SK-N-SH treated with all-trans-retinoic acid at 6 μM for 48 hours (cell line): ENCODE results near the gene BLMH.

Source experiments
- ATAC-seq: fragments of 200-7000 bp; cut with Tn5 transposase; 3 replicates; pipeline ENCODE4 v1.9.1; 2020; ENCODE audit warnings: mild to moderate bottlenecking, moderate library complexity
- ARNTL ChIP-seq: fragments of 450-650 bp; formaldehyde crosslinking; IDR thresholded peaks from 2 replicates; pipeline ENCODE4 v1.5.0; 2020; ENCODE audit warnings: low read depth, mild to moderate bottlenecking, moderate library complexity, borderline replicate concordance
- BACH2 ChIP-seq: fragments of 250-450 bp; sonication (Bioruptor Pico); IDR thresholded peaks from 2 replicates; pipeline ENCODE4 v1.9.0; 2021; ENCODE audit warnings: mild to moderate bottlenecking, borderline replicate concordance
- CSDC2 ChIP-seq: fragments of 250-450 bp; sonication (Bioruptor Pico); IDR thresholded peaks from 2 replicates; pipeline ENCODE4 v1.5.0; 2020; ENCODE audit warnings: mild to moderate bottlenecking, moderate library complexity
- CSRNP3 ChIP-seq: fragments of 250-450 bp; sonication (Bioruptor Pico); IDR thresholded peaks from 2 replicates; pipeline ENCODE4 v1.5.1; 2021; ENCODE audit warnings: mild to moderate bottlenecking, moderate library complexity
- ESRRG ChIP-seq: fragments of 250-450 bp; sonication (Bioruptor Pico); IDR thresholded peaks from 2 replicates; pipeline ENCODE4 v1.6.1; 2021; ENCODE audit warnings: mild to moderate bottlenecking
- GLIS3 ChIP-seq: fragments of 250-450 bp; sonication (Bioruptor Pico); IDR thresholded peaks from 2 replicates; pipeline ENCODE4 v1.5.0; 2020; ENCODE audit warnings: mild to moderate bottlenecking, moderate library complexity
- ISL1 ChIP-seq: fragments of 250-450 bp; sonication (Bioruptor Pico); IDR thresholded peaks from 2 replicates; pipeline ENCODE4 v2.1.2; 2022; ENCODE audit warnings: mild to moderate bottlenecking, moderate library complexity
- PPARA ChIP-seq: fragments of 250-450 bp; sonication (Bioruptor Pico); IDR thresholded peaks from 2 replicates; pipeline ENCODE4 v1.5.0; 2020; ENCODE audit warnings: mild to moderate bottlenecking, borderline replicate concordance
- RARB ChIP-seq: fragments of 250-450 bp; sonication (Bioruptor Pico); IDR thresholded peaks from 2 replicates; pipeline ENCODE4 v1.8.0; 2021; ENCODE audit warnings: mild to moderate bottlenecking, moderate library complexity
- SNAI2 ChIP-seq: fragments of 250-450 bp; sonication (Bioruptor Pico); IDR thresholded peaks from 2 replicates; pipeline ENCODE4 v1.5.0; 2020; ENCODE audit warnings: mild to moderate bottlenecking, moderate library complexity
- TCF4 ChIP-seq: fragments of 250-450 bp; sonication (Bioruptor Pico); IDR thresholded peaks from 2 replicates; pipeline ENCODE4 v1.8.0; 2021; ENCODE audit warnings: mild to moderate bottlenecking, moderate library complexity, borderline replicate concordance
- TOX ChIP-seq: fragments of 250-450 bp; sonication (Bioruptor Pico); IDR thresholded peaks from 2 replicates; pipeline ENCODE4 v1.8.0; 2021; ENCODE audit warnings: mild to moderate bottlenecking, moderate library complexity, borderline replicate concordance
- TSHZ2 ChIP-seq: fragments of 250-450 bp; sonication (Bioruptor Pico); IDR thresholded peaks from 2 replicates; pipeline ENCODE4 v1.5.0; 2020; ENCODE audit warnings: mild to moderate bottlenecking, moderate library complexity
- ZC3H10 ChIP-seq: fragments of 250-450 bp; sonication (Bioruptor Pico); IDR thresholded peaks from 2 replicates; pipeline ENCODE4 v1.5.1; 2021; ENCODE audit warnings: mild to moderate bottlenecking, moderate library complexity
- ZFP3 ChIP-seq: fragments of 250-450 bp; sonication (Bioruptor Pico); IDR thresholded peaks from 2 replicates; pipeline ENCODE4 v1.5.0; 2020; ENCODE audit warnings: mild to moderate bottlenecking, moderate library complexity
- ZFP30 ChIP-seq: fragments of 450-650 bp; formaldehyde crosslinking; IDR thresholded peaks from 2 replicates; pipeline ENCODE4 v1.5.0; 2022; ENCODE audit warnings: mild to moderate bottlenecking, moderate library complexity
- ZNF565 ChIP-seq: fragments of 450-650 bp; formaldehyde crosslinking; conservative IDR thresholded peaks from 2 replicates; pipeline ENCODE4 v1.5.0; 2020; ENCODE audit warnings: low read depth, mild to moderate bottlenecking, moderate library complexity
- ZNF70 ChIP-seq: fragments of 450-650 bp; formaldehyde crosslinking; IDR thresholded peaks from 2 replicates; pipeline ENCODE4 v1.5.0; 2020; ENCODE audit warnings: mild to moderate bottlenecking, moderate library complexity
- ZNF8 ChIP-seq: fragments of 450-650 bp; formaldehyde crosslinking; IDR thresholded peaks from 2 replicates; pipeline ENCODE4 v1.5.0; 2020; ENCODE audit warnings: mild to moderate bottlenecking, moderate library complexity
- TF ChIP-seq, protein P1 (sequence below): fragments of 250-450 bp; sonication (Bioruptor Pico); IDR thresholded peaks from 2 replicates; pipeline ENCODE4 v1.8.0; 2020; ENCODE audit warnings: mild to moderate bottlenecking, moderate library complexity, borderline replicate concordance
- TF ChIP-seq, protein P2 (sequence below): fragments of 250-450 bp; sonication (Bioruptor Pico); IDR thresholded peaks from 2 replicates; pipeline ENCODE4 v1.8.0; 2021; ENCODE audit warnings: low read depth, mild to moderate bottlenecking, moderate library complexity, borderline replicate concordance

Gene BLMH

GRCh38 chr17:30238387-30239088 is 53.2 kb downstream of the BLMH start:
- TF ChIP-seq CSRNP3 (CRISPR knock-in tag) (no peak), PPARA (CRISPR knock-in tag) (no peak), ZC3H10 (CRISPR knock-in tag) (no peak), ARNTL (CRISPR knock-in tag) (no peak), ZFP3 (no peak), TSHZ2 (no peak), ESRRG (CRISPR knock-in tag) (no peak), ZFP30 (no peak), SNAI2 (CRISPR knock-in tag) (no peak), ZNF8 (no peak), ZNF70 (no peak), BACH2 (no peak), CSDC2 (CRISPR knock-in tag) (no peak), TOX (no peak)
- TF ChIP-seq, protein P1, sequence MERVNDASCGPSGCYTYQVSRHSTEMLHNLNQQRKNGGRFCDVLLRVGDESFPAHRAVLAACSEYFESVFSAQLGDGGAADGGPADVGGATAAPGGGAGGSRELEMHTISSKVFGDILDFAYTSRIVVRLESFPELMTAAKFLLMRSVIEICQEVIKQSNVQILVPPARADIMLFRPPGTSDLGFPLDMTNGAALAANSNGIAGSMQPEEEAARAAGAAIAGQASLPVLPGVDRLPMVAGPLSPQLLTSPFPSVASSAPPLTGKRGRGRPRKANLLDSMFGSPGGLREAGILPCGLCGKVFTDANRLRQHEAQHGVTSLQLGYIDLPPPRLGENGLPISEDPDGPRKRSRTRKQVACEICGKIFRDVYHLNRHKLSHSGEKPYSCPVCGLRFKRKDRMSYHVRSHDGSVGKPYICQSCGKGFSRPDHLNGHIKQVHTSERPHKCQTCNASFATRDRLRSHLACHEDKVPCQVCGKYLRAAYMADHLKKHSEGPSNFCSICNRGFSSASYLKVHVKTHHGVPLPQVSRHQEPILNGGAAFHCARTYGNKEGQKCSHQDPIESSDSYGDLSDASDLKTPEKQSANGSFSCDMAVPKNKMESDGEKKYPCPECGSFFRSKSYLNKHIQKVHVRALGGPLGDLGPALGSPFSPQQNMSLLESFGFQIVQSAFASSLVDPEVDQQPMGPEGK (CRISPR knock-in tag) = no peak
- TF ChIP-seq, protein P2, sequence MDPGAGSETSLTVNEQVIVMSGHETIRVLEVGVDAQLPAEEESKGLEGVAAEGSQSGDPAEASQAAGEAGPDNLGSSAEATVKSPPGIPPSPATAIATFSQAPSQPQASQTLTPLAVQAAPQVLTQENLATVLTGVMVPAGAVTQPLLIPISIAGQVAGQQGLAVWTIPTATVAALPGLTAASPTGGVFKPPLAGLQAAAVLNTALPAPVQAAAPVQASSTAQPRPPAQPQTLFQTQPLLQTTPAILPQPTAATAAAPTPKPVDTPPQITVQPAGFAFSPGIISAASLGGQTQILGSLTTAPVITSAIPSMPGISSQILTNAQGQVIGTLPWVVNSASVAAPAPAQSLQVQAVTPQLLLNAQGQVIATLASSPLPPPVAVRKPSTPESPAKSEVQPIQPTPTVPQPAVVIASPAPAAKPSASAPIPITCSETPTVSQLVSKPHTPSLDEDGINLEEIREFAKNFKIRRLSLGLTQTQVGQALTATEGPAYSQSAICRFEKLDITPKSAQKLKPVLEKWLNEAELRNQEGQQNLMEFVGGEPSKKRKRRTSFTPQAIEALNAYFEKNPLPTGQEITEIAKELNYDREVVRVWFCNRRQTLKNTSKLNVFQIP (CRISPR knock-in tag) = no peak
- ATAC-seq = no peak

DNA sequence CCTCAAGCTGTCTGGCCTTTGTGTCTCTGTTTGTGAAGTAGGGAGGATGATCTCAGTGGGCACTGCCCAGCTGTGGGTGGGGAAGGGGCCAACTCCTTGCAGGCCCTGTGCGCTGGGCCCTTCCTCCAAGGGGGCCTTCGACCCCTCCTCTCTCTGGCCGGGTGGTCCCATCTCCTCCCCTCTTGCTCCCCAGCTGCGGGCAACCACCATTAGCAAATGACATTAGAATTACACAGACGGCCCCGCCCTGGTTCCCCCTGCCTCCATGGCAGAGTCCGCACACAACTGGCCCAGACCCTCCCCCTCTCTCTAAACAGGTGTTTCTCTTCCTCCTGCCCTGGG is 53.8 kb downstream of the BLMH start:
- no peak for ATAC-seq
- TF ChIP-seq CSRNP3 (CRISPR knock-in tag) = no peak
- no peak for TF ChIP-seq ISL1
- TF ChIP-seq PPARA (CRISPR knock-in tag) = no peak
- TF ChIP-seq TCF4 (CRISPR knock-in tag) = no peak
- no peak for TF ChIP-seq TOX
- no peak for TF ChIP-seq RARB (CRISPR knock-in tag)
- no peak for TF ChIP-seq ZNF70
- no peak for TF ChIP-seq CSDC2 (CRISPR knock-in tag)
- TF ChIP-seq, protein P2 (CRISPR knock-in tag) = no peak
- TF ChIP-seq ARNTL (CRISPR knock-in tag) = no peak
- TF ChIP-seq GLIS3 (CRISPR knock-in tag) = no peak
- no peak for TF ChIP-seq ZNF565
- TF ChIP-seq SNAI2 (CRISPR knock-in tag) = no peak
- no peak for TF ChIP-seq ZFP3
- no peak for TF ChIP-seq BACH2
